Measurements from ENCODE around the gene TUBGCP2.

DNA sequence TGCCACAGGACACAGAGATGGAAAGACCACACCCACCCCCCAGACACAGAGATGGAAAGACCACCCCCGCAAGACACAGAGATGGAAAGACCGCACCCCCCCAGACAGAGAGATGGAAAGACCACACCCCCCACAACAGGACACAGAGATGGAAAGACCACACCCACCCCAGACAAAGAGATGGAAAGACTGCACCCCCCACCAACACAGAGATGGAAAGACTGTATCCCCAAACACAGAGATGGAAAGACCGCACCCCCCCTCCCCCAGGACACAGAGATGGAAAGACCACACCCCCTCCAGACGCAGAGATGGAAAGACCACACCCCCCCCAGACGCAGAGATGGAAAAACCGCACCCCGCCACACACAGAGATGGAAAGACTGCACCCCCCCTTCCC is 8.1 kb upstream of the TUBGCP2 start:
- TF ChIP-seq, protein P1, sequence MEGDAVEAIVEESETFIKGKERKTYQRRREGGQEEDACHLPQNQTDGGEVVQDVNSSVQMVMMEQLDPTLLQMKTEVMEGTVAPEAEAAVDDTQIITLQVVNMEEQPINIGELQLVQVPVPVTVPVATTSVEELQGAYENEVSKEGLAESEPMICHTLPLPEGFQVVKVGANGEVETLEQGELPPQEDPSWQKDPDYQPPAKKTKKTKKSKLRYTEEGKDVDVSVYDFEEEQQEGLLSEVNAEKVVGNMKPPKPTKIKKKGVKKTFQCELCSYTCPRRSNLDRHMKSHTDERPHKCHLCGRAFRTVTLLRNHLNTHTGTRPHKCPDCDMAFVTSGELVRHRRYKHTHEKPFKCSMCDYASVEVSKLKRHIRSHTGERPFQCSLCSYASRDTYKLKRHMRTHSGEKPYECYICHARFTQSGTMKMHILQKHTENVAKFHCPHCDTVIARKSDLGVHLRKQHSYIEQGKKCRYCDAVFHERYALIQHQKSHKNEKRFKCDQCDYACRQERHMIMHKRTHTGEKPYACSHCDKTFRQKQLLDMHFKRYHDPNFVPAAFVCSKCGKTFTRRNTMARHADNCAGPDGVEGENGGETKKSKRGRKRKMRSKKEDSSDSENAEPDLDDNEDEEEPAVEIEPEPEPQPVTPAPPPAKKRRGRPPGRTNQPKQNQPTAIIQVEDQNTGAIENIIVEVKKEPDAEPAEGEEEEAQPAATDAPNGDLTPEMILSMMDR (IDR thresholded peaks at IDR 0.05; ENCODE audit: low read depth, low read length, poor library complexity, severe bottlenecking) = no peak
- TF ChIP-seq EZH2phosphoT487 (IDR thresholded peaks at IDR 0.05; ENCODE audit: borderline replicate concordance, low read length) = no peak
